Epidermal melanocyte (primary cell): ENCODE measurements around the gene FAM13A.
"Not testable (repeated sequence)": the region's sequence is repeated elsewhere in the genome, so short reads cannot be mapped to it uniquely, and the experiment has no call there.

Experiments
- DNase-seq: peaks from one replicate; pipeline ENCODE4 v3.0.0; 2011; ENCODE audit warnings: low spot score; ENCODE audit not compliant: insufficient read length

The FAM13A gene

GRCh38 chr4:89056953-89057398, at the start of gene FAM13A:
Gene FAM13A, minus strand, starts transcription at chr4:89057185. Its CDS starts 221 bp downstream, at chr4:89056964.
- peak; percentile 66 for DNase-seq

GRCh38 chr4:89105726-89106125, 48.7 kb upstream of the FAM13A start:
- DNase-seq = no peak

DNA sequence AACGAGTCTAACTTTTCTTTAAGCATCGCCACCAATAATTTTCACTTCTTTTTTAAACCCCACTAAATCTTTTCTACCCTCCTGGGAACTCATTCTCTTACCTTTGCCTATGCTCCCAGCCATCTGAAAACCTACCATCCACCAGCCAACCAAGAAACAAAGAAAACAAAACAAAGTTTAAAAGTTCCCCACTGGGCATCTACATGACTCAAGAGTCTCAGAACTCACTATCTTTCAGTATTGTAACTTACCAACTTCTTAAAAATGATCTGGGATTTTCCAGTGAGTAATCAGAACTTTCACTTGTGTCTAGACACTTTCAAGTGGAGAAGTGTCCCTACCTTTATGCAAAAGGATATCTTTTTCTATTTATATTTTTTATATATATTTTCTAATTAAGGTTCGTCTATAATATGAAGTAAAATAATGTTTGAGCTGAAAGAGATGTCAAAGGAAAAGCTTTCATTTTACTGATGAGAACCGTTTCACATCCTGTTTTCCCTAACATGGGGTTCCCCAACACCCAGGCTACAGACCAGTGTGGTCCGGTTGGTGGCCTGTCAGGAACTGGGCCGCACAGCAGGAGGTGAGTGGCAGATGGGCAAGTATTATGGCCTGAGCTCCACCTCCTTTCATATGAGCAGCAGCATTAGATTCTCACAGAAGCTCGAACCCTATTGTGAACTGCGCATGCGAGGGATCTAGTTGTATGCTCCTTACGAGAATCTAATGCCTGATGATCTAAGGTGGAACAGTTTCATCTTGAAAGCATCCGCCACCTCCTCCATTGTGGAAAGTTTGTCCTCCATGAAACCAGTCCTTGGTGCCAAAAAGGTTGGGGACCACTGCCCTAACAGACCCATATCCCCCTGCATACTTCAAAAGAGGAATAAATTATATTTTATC, 44.5 kb upstream of the FAM13A start:
- no peak for DNase-seq

GRCh38 chr4:89100853-89101252, 43.9 kb upstream of the FAM13A start:
- DNase-seq = no peak

- DNase-seq = no peak
These were observed 42.5 kb upstream of the FAM13A start for GRCh38 chr4:89099471-89099870.

- no peak for DNase-seq
These were observed 42.0 kb upstream of the FAM13A start for GRCh38 chr4:89099034-89099433.

DNA sequence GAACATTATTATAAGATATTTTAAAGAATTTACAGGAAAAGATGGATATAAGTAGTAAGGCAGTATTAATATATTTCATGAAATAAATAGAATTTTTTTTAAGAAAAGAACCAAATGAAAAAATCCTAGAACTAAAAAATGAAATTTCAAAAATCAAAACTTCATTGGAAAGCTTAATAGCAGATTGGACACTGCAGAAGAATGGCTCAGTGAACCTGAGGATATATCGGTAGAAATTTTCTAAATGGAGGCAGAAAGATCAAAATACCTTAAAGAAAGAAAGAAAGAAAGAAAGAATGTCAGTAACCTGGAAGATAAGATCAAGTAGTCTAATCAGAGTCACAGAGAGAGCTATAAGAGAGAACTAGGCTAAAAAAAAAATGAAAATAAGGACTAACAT, 21.3 kb upstream of the FAM13A start:
- no peak for DNase-seq

DNA sequence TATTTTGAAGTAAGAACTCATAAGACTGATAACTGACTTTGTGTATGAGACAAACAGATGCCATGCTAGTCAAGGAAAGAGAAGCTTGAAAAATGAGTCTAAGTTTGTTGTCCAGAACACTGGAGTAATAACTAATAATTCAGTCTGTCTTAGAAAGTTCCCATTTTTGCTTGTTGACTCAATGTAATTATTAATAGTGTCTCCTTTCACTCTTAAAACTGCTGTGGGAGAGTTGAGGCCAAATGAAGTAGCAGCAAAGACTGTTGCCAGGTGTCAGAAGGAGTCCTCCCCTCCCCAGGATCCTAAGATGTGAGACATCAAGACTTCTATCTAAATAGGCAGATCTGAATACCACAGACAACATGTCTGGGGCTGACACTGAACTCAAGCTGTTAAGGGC, 20.8 kb upstream of the FAM13A start:
- DNase-seq = no peak

GRCh38 chr4:89072921-89073320, 15.9 kb upstream of the FAM13A start:
- DNase-seq = no peak

- no peak for DNase-seq
These were observed 14.3 kb upstream of the FAM13A start for GRCh38 chr4:89071311-89071710.

DNA sequence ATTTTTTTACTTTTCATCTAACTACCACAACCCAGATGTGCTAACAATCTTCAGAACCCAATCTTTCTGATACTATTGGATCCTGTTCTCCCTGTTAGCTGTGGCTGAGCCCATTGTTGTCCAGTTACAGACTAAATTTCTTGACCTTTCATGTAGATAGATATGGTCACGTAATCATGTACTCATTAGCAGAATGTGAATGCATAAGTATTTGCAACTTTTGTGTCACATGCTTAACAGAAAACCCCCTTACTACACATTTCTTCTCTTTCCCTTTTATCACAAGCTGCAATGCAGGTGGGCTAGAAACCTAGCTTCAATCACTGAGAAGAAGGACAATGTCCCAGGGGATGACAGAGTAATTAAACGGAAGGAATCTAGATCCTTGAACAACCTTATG, 13.1 kb upstream of the FAM13A start:
- no peak for DNase-seq

- DNase-seq = no peak
These were observed 12.5 kb upstream of the FAM13A start for GRCh38 chr4:89069481-89069880.

GRCh38 chr4:89067417-89067816, 10.4 kb upstream of the FAM13A start:
- no peak for DNase-seq

DNA sequence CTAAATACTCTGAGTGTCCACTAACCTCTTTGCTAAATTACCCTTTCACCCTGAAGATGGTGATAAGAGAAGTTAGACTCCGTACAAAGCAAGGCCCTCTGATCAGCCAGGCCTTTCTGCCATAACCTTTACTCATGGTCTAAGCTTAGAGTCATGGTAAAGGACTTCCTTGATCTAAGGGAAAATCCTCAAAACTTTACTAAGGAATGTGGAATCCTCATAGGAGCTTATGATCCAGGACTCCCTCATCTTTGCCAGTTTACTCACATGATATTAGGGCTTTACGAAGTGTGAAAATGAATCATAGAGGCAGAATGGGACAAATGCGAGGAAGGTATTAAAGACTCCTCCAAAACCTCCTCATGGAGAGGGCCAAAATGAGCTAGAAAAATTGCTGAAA, 7.9 kb upstream of the FAM13A start:
- no peak for DNase-seq

DNA sequence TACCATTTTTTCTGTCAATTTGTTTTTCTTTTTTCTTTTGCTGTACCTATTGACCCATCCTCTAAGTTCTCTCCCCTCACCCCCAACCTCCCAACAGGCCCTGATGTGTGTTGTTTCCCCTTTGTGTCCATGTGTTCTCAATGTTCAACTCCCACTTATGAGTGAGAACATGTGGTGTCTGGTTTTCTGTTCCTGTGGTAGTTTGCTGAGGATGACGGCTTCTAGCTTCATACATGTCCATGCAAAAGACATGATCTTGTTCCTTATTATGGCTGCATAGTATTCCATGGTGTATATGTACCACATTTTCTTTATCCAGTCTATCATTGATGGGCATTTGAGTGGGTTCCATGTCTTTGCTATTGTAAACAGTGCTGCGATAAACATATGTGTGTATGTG, 859 bp upstream of the FAM13A start:
- DNase-seq = not testable (repeated sequence)

- DNase-seq = no peak
These were observed 563 bp downstream of the FAM13A start for GRCh38 chr4:89056292-89056952.

GRCh38 chr4:89055157-89056080, 1.6 kb downstream of the FAM13A start:
- DNase-seq = no peak

- DNase-seq = no peak
These were observed 2.4 kb downstream of the FAM13A start for GRCh38 chr4:89054627-89055026.

GRCh38 chr4:89049853-89050252, 7.1 kb downstream of the FAM13A start:
- no peak for DNase-seq

- no peak for DNase-seq
These were observed 7.9 kb downstream of the FAM13A start for GRCh38 chr4:89048906-89049601.
